Measurements from ENCODE around the gene RAD51B.

Gene RAD51B

GRCh38 chr14:68208218-68208617, 388.6 kb downstream of the RAD51B start:
- H3K27ac ChIP-seq (ENCODE audit: low read depth, low read length): no peak overlapping the region; the same call in 1 of the 2 replicates
- H3K36me3 ChIP-seq (ENCODE audit: insufficient read depth, low read length): no peaks in the 10 kb centered on the region
- no peaks in the 10 kb centered on the region for H3K27me3 ChIP-seq (ENCODE audit: insufficient read depth, low read length)
- no peak overlapping the region for H3K4me3 ChIP-seq (ENCODE audit: low read length)
- H3K9ac ChIP-seq (ENCODE audit: low read depth, low read length): no peak overlapping the region
- 75% methylated on average over 1 of the region's 1 CpG for WGBS
- H3K9me3 ChIP-seq (ENCODE audit: insufficient read depth, low read depth, low read length): no peaks in the 10 kb centered on the region
- peaks cover 14% of the 10 kb centered on the region for H3K4me1 ChIP-seq (ENCODE audit: insufficient read depth, low read length)

- WGBS: 98% methylated on average over 1 of the region's 1 CpG
- Histone ChIP-seq H3K27ac (ENCODE audit: low read depth, low read length) (no peak overlapping the region; the same call in 1 of the 2 replicates), H3K9me3 (ENCODE audit: insufficient read depth, low read depth, low read length) (no peaks in the 10 kb centered on the region), H3K36me3 (ENCODE audit: insufficient read depth, low read length) (no peaks in the 10 kb centered on the region), H3K9ac (ENCODE audit: low read depth, low read length) (no peak overlapping the region), H3K4me3 (ENCODE audit: low read length) (no peak overlapping the region), H3K27me3 (ENCODE audit: insufficient read depth, low read length) (no peaks in the 10 kb centered on the region), H3K4me1 (ENCODE audit: insufficient read depth, low read length) (peaks cover 14% of the 10 kb centered on the region)
Measured at GRCh38 chr14:68208626-68209317, 389.2 kb downstream of the RAD51B start.

- H3K9ac ChIP-seq (ENCODE audit: low read depth, low read length): no peak overlapping the region
- H3K4me3 ChIP-seq (ENCODE audit: low read length): no peak overlapping the region
- H3K4me1 ChIP-seq (ENCODE audit: insufficient read depth, low read length): peaks cover 14% of the 10 kb centered on the region
Measured at GRCh38 chr14:68210729-68211299, 391.2 kb downstream of the RAD51B start.

GRCh38 chr14:68211421-68211820, 391.8 kb downstream of the RAD51B start:
- Histone ChIP-seq H3K9ac (ENCODE audit: low read depth, low read length) (no peak overlapping the region), H3K27me3 (ENCODE audit: insufficient read depth, low read length) (no peaks in the 10 kb centered on the region), H3K4me1 (ENCODE audit: insufficient read depth, low read length) (peaks cover 15% of the 10 kb centered on the region), H3K36me3 (ENCODE audit: insufficient read depth, low read length) (no peaks in the 10 kb centered on the region), H3K9me3 (ENCODE audit: insufficient read depth, low read depth, low read length) (no peaks in the 10 kb centered on the region), H3K27ac (ENCODE audit: low read depth, low read length) (no peak overlapping the region), H3K4me3 (ENCODE audit: low read length) (no peak overlapping the region)
- WGBS: 92% methylated on average over 2 of the region's 2 CpGs

More at GRCh38 chr14:68210729-68211299, 391.2 kb downstream of the RAD51B start:
- Histone ChIP-seq H3K27ac (ENCODE audit: low read depth, low read length) (no peak overlapping the region), H3K36me3 (ENCODE audit: insufficient read depth, low read length) (no peaks in the 10 kb centered on the region), H3K27me3 (ENCODE audit: insufficient read depth, low read length) (no peaks in the 10 kb centered on the region), H3K9me3 (ENCODE audit: insufficient read depth, low read depth, low read length) (no peaks in the 10 kb centered on the region)
- WGBS: 93% methylated on average over 5 of the region's 5 CpGs

GRCh38 chr14:68211886-68212285, 392.3 kb downstream of the RAD51B start:
- Histone ChIP-seq H3K9me3 (ENCODE audit: insufficient read depth, low read depth, low read length) (no peaks in the 10 kb centered on the region), H3K9ac (ENCODE audit: low read depth, low read length) (no peak overlapping the region), H3K36me3 (ENCODE audit: insufficient read depth, low read length) (no peaks in the 10 kb centered on the region), H3K27me3 (ENCODE audit: insufficient read depth, low read length) (no peaks in the 10 kb centered on the region), H3K4me3 (ENCODE audit: low read length) (no peak overlapping the region), H3K27ac (ENCODE audit: low read depth, low read length) (no peak overlapping the region), H3K4me1 (ENCODE audit: insufficient read depth, low read length) (peaks cover 19% of the 10 kb centered on the region)
- WGBS: 96% methylated on average over 2 of the region's 2 CpGs

- Histone ChIP-seq H3K27ac (ENCODE audit: low read depth, low read length) (no peak overlapping the region), H3K9ac (ENCODE audit: low read depth, low read length) (no peak overlapping the region), H3K27me3 (ENCODE audit: insufficient read depth, low read length) (no peaks in the 10 kb centered on the region), H3K4me3 (ENCODE audit: low read length) (no peak overlapping the region), H3K4me1 (ENCODE audit: insufficient read depth, low read length) (peaks cover 20% of the 10 kb centered on the region), H3K9me3 (ENCODE audit: insufficient read depth, low read depth, low read length) (no peaks in the 10 kb centered on the region), H3K36me3 (ENCODE audit: insufficient read depth, low read length) (no peaks in the 10 kb centered on the region)
Measured at GRCh38 chr14:68212361-68212760, 392.8 kb downstream of the RAD51B start.

- Histone ChIP-seq H3K4me1 (ENCODE audit: insufficient read depth, low read length) (peaks cover 12% of the 10 kb centered on the region), H3K9ac (ENCODE audit: low read depth, low read length) (no peak overlapping the region), H3K9me3 (ENCODE audit: insufficient read depth, low read depth, low read length) (no peaks in the 10 kb centered on the region)
Measured at GRCh38 chr14:68214431-68214830, 394.9 kb downstream of the RAD51B start.

GRCh38 chr14:68215629-68216028, 396.1 kb downstream of the RAD51B start:
- WGBS: 95% methylated on average over 2 of the region's 2 CpGs
- Histone ChIP-seq H3K9ac (ENCODE audit: low read depth, low read length) (no peak overlapping the region), H3K36me3 (ENCODE audit: insufficient read depth, low read length) (no peaks in the 10 kb centered on the region), H3K27ac (ENCODE audit: low read depth, low read length) (no peak overlapping the region), H3K27me3 (ENCODE audit: insufficient read depth, low read length) (no peaks in the 10 kb centered on the region), H3K4me3 (ENCODE audit: low read length) (no peak overlapping the region), H3K4me1 (ENCODE audit: insufficient read depth, low read length) (peaks cover 12% of the 10 kb centered on the region), H3K9me3 (ENCODE audit: insufficient read depth, low read depth, low read length) (no peaks in the 10 kb centered on the region)

More at GRCh38 chr14:68214431-68214830, 394.9 kb downstream of the RAD51B start:
- WGBS: 97% methylated on average over 3 of the region's 4 CpGs
- Histone ChIP-seq H3K27me3 (ENCODE audit: insufficient read depth, low read length) (no peaks in the 10 kb centered on the region), H3K27ac (ENCODE audit: low read depth, low read length) (no peak overlapping the region), H3K4me3 (ENCODE audit: low read length) (no peak overlapping the region), H3K36me3 (ENCODE audit: insufficient read depth, low read length) (no peaks in the 10 kb centered on the region)

GRCh38 chr14:68216079-68216478, 396.5 kb downstream of the RAD51B start:
- Histone ChIP-seq H3K4me1 (ENCODE audit: insufficient read depth, low read length) (peaks cover 12% of the 10 kb centered on the region), H3K9me3 (ENCODE audit: insufficient read depth, low read depth, low read length) (no peaks in the 10 kb centered on the region), H3K9ac (ENCODE audit: low read depth, low read length) (no peak overlapping the region), H3K27ac (ENCODE audit: low read depth, low read length) (no peak overlapping the region), H3K4me3 (ENCODE audit: low read length) (no peak overlapping the region), H3K27me3 (ENCODE audit: insufficient read depth, low read length) (no peaks in the 10 kb centered on the region), H3K36me3 (ENCODE audit: insufficient read depth, low read length) (no peaks in the 10 kb centered on the region)
- WGBS: 89% methylated on average over 3 of the region's 3 CpGs

- Histone ChIP-seq H3K4me1 (ENCODE audit: insufficient read depth, low read length) (peaks cover 12% of the 10 kb centered on the region), H3K27me3 (ENCODE audit: insufficient read depth, low read length) (no peaks in the 10 kb centered on the region), H3K4me3 (ENCODE audit: low read length) (no peak overlapping the region), H3K9me3 (ENCODE audit: insufficient read depth, low read depth, low read length) (no peaks in the 10 kb centered on the region), H3K27ac (ENCODE audit: low read depth, low read length) (no peak overlapping the region), H3K36me3 (ENCODE audit: insufficient read depth, low read length) (no peaks in the 10 kb centered on the region), H3K9ac (ENCODE audit: low read depth, low read length) (no peak overlapping the region)
- WGBS: 72% methylated on average over 3 of the region's 3 CpGs
Measured at GRCh38 chr14:68216957-68217356, 397.4 kb downstream of the RAD51B start.

GRCh38 chr14:68217791-68218340, 398.3 kb downstream of the RAD51B start:
- peaks cover 12% of the 10 kb centered on the region for H3K4me1 ChIP-seq (ENCODE audit: insufficient read depth, low read length)
- H3K27ac ChIP-seq (ENCODE audit: low read depth, low read length): no peak overlapping the region
- no peaks in the 10 kb centered on the region for H3K27me3 ChIP-seq (ENCODE audit: insufficient read depth, low read length)
- H3K9me3 ChIP-seq (ENCODE audit: insufficient read depth, low read depth, low read length): no peaks in the 10 kb centered on the region
- H3K36me3 ChIP-seq (ENCODE audit: insufficient read depth, low read length): no peaks in the 10 kb centered on the region
- no peak overlapping the region for H3K4me3 ChIP-seq (ENCODE audit: low read length)
- H3K9ac ChIP-seq (ENCODE audit: low read depth, low read length): no peak overlapping the region

All from HUES64 (cell line).